GM21717 (cell line): ENCODE measurements around the gene SERPINB6.
"Not testable (repeated sequence)": the region's sequence is repeated elsewhere in the genome, so short reads cannot be mapped to it uniquely, and the experiment has no call there.

Experiments used
- ATAC-seq: cut with Tn5 transposase; IDR thresholded peaks from one replicate; pipeline ENCODE4 v1.9.1; 2021; ENCODE audit warnings: mild to moderate bottlenecking, moderate library complexity; ENCODE audit not compliant: unreplicated experiment

SERPINB6 gene

GRCh38 chr6:2917065-2917464, 54.3 kb downstream of the SERPINB6 start:
- no peak for ATAC-seq

DNA sequence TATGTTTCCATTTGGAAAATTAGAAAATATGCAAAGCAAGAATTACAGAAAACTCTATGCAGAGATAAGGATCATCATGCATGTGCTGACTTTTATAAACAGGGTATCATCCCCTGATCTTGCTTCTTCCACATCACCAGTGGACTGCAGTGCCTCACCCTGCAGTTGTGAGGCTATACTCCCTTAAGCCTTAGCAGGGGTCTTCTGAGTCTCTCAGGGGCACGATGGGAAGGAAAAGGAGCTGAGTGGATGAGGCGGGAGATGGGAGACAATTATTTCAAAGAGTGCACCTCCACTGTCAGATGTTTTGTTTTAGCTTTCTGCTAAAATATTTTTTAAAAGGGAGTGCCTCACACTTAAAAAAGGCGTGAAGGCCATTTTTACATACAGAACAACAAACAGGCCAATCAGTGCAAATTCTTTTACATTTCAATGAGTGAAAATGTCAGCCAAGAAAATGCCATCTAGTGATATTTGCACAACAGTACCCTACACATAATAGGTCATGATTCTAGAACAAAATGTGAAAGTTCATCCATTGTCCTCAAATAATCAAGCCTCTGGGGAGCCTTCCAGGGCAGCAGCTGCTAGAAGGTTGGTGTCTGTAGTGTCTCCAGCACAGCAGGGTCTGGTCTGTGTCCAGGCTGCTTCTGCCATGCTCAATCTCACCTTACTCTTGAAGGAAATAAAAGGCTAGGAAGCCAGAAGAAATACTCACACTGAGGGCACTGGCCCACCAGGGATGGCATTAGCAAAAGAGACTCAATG, 55.0 kb downstream of the SERPINB6 start:
- no peak for ATAC-seq

DNA sequence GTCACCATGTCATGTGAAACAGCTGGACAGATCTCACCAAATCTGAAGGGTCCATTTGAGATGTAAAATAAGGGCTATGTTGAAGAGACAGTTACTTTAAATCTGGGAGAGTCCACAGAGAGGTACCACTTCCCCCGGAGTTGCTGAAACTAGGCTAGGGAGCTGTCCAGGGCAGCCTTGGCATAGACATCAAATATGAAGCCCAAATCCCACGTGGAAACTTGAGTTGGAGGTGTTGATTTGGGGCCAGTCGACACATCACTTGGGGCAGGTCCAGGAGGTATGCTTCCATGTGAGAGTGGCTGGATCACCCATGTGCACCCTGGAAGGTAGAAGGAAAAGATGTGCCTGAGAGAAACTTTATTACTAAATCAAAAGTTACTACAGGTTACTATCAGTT, 56.2 kb downstream of the SERPINB6 start:
- ATAC-seq: no peak

- ATAC-seq: no peak
These were observed 57.1 kb downstream of the SERPINB6 start for GRCh38 chr6:2914318-2914660.

GRCh38 chr6:2913621-2914317, 57.6 kb downstream of the SERPINB6 start:
- no peak for ATAC-seq

DNA sequence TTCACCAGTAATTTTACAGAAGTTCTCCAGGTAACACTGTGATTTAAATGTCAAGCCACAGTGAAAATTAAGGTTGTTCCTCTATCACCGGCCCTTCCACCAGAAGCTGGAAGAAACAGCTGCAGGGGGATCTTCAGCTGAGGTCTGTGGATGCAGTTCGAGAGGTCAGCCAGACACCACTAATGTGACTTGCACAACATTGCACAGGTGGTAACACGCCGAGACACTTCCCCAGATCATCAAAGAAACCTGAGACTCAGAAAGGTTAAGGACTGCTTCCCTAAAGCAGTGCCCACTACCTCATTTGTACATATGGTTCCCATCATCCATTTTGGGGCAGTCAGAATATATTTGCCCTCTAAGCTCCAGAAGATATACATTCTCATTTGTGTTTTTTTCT, 60.2 kb downstream of the SERPINB6 start:
- ATAC-seq: peak; percentile 65

GRCh38 chr6:2909718-2910117, 61.6 kb downstream of the SERPINB6 start:
- ATAC-seq: no peak

DNA sequence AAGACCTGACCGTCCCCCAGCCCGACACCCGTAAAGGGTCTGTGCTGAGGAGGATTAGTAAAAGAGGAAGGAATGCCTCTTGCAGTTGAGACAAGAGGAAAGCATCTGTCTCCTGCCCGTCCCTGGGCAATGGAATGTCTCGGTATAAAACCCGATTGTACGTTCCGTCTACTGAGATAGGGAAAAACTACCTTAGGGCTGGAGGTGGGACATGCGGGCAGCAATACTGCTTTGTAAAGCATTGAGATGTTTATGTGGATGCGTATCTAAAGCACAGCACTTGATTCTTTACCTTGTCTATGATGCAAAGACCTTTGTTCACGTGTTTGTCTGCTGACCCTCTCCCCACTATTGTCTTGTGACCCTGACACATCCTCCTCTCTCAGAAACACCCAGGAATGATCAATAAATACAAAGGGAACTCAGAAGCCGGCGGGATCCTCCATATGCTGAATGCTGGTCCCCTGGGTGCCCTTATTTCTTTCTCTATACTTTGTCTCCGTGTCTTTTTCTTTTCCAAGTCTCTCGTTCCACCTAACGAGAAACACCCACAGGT, 62.2 kb downstream of the SERPINB6 start:
- not testable (repeated sequence) for ATAC-seq

- not testable (repeated sequence) for ATAC-seq
These were observed 62.9 kb downstream of the SERPINB6 start for GRCh38 chr6:2908516-2908915.

DNA sequence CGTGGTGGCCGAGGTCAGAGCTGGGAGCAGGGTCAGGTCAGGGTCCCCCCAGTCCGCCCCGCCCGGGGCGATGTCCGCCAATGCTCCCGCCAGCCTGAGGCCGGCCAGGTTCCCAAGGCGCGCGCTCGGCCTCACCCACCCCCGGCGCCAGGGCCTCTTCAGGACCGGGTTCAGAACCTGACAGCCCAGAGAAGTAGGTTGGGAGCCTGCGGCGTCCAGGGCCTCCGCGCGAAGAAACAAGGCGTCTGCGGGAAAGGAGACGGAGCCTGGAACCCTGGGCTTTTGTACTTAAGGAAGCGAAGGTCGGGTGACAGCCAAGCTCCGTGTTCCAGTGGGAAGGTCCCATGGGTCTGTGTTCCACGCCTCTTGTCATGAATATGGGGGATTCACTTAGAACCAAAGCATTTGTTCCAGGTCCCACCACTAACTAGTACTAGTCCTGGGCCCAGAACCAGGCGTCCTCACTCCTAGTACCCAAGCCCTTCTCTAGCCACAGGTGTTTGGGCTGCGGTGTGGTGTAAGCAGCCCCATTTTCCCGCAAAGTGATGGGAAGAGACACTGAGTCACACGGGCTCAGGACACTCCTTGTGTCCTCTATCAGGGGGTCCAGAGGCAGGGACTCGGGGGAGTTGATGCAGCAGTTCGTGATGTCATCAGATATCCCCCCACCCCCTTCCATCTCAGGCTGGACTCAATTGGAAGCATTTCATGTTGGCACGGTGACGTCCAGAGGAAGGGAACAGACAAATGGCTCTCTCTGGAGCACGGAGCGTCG, 67.8 kb downstream of the SERPINB6 start:
- peak; percentile 26 for ATAC-seq

DNA sequence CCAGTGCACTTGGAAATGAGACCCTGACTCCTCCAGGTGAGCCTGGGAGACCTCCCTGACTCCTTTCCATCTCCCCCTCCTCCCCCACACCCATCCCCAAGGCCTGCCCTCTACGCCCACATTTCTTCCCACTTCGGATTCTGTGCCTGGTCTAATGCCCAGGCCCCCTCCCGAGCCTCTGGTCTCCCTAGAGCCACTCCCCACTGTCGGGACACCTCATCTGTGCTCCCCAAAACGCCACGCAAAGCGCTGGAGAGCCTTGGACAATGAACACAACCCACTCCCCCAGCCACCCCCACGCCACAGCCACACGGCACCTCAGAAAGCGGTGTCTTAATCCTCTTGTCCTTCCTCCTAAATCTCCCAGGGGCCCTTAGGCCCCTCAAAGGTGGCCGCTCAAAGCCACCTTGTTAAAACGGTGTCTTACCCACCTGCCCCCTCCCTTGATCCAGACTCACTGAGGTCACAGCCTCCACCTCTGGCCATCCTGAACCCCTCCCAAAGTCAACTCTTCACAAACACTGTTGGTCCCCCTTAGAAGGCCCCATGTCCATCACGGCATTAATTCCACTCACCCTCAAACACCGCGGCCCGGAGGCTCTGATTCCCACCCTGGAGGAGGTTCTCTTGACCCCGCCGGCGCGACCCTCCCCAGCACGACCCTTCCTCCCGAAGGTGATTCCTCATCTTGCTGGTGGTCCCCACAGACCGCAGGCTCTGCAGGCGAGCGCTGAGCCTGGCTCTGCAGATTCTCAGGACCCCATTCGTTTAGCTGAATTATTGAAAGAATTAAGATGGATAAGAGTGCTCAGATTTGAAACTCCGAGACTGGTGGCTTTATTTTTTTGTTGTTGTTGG, 69.5 kb downstream of the SERPINB6 start:
- ATAC-seq: not testable (repeated sequence)

- ATAC-seq: no peak
These were observed 70.3 kb downstream of the SERPINB6 start for GRCh38 chr6:2900821-2901644.

GRCh38 chr6:2900221-2900807, 71.1 kb downstream of the SERPINB6 start:
- ATAC-seq: no peak

DNA sequence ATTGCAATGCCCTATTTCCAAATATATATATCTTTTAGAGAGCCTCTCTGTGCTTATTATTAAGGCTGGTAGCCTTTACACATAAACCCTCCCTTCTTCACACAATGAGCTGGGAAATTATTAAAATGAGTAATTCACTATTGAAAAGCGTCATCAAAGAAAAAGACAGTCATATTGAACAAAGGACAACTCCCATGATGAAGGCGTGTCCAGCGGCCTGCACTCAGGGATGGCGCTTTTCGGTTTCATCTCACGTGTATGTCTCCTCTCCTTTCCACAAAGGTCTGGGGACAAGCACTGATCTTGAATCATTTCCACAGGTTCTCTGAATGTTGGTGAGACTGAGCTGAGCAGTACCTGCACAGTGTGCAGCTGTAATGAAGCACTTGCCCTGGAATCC, 71.8 kb downstream of the SERPINB6 start:
- no peak for ATAC-seq
